Right lobe of liver (tissue), 6 donors: Measurements from ENCODE around the gene TTC13. TPM values are rescaled to one million over a fixed set of nuclear protein-coding genes. Genes with fewer than 3 reads are reported as not detected.

Experiments
- ATAC-seq, 4 donors: fragments of 200-7000 bp; cut with Tn5 transposase; one replicate each; pipeline ENCODE4 v1.9.1; 2020; ENCODE audit warnings: mild to moderate bottlenecking in 4 of 4, moderate library complexity in 4 of 4
- DNase-seq, 3 donors: peaks; one replicate each; pipeline ENCODE4 v3.0.0-alpha.2; 2020
- H3K27ac ChIP-seq, 3 donors: fragments of 200-600 bp; one replicate each; pipeline ENCODE4 v1.8.0; 2022
- H3K27me3 ChIP-seq, 2 donors: fragments of 200-600 bp; one replicate each; pipeline ENCODE4 v1.8.0; 2022
- H3K36me3 ChIP-seq, 4 donors: fragments of 200-600 bp; sonication (generic) in 1 of 4; one replicate each; pipeline versions ENCODE4 v1.5.1 to v1.8.0; 2017 to 2022; ENCODE audit warnings: control low read depth in 1 of 4
- H3K4me1 ChIP-seq, 4 donors: fragments of 200-600 bp; sonication (generic) in 1 of 4; one replicate each; pipeline versions ENCODE4 v1.5.1 to v1.8.0; 2017 to 2022; ENCODE audit warnings: control low read depth in 1 of 4
- H3K4me3 ChIP-seq, 3 donors: fragments of 200-600 bp; one replicate each; pipeline ENCODE4 v1.8.0; 2022
- H3K9me3 ChIP-seq, 4 donors: fragments of 200-600 bp; sonication (generic) in 1 of 4; one replicate each; pipeline versions ENCODE4 v1.5.1 to v1.8.0; 2017 to 2022; ENCODE audit warnings: control low read depth in 1 of 4
- CTCF ChIP-seq, 4 donors: fragments of 200-600 bp in 3 of 4; fragments of 450-650 bp in 1 of 4; IDR thresholded peaks; one replicate each; pipeline versions ENCODE4 v1.5.1 to v1.8.0; 2016 to 2022; ENCODE audit warnings: antibody characterized with exemption in 4 of 4, mild to moderate bottlenecking in 2 of 4
- POLR2A ChIP-seq: fragments of 450-650 bp; IDR thresholded peaks from one replicate; pipeline ENCODE4 v1.6.1; 2017; ENCODE audit warnings: antibody characterized with exemption, mild to moderate bottlenecking
- WGBS: methylation state at CpG from one replicate; pipeline ENCODE4 v1.1.6; 2018; ENCODE audit warnings: low coverage, low lambda C conversion rate; ENCODE audit not compliant: insufficient coverage; ENCODE audit errors: missing lambda C conversion rate; 5-methylcytosine and 5-hydroxymethylcytosine counted together
- intact Hi-C, 2 donors: fragments of 100-400 bp; cut with DNase I; formaldehyde crosslinking; loops; one replicate each; pipeline versions ENCODE4 v1.11.2 to v1.14.1; 2022
- long read RNA-seq: library from polyadenylated mRNA; unstranded; transcript quantifications from one replicate; pipeline ENCODE4 v2.0.0, GENCODE V29; 2019
- total RNA-seq, 6 experiments: library from RNA; depleted of rRNA in 2 of 6; stranded (reverse); fragments of >200 nt in 2 of 6; fragmentation: NEBNext Ultra II Directional in 3 of 6; extraction: Animal tissue kit (Norgen Biotek cat#: 25700) in 3 of 6; gene quantifications; one replicate each; pipeline versions ENCODE4 v1.1.0 to v1.2.4, GENCODE V29; 2016 to 2023
- donor health status: DM: no; HTN: yes; CAD: no.
- donor health status: DM: no; HTN: no; CAD: no.
- donor health status: DM: no; HTN: no; CAD: no.
- donor health status: DM: no; HTN: yes; CAD: no.
- donor health status: DM: no; HTN: yes; CAD: no.

The TTC13 gene
- 10 to 100 TPM in 1 of 6 experiments, 1 to 10 TPM in 5; 5.3 to 10.7 (median 6.2) TPM for total RNA-seq
- long read RNA-seq, partial matches to known transcripts, result 1 of 1 reads
- long read RNA-seq, other reads (novel, unspliced or antisense), result 0 of 1 reads

GRCh38 chr1:230978491-230979388 lies at the start of gene TTC13, which contains the start of gene ARV1:
Gene TTC13 (minus strand): TSS chr1:230978861. CDS start chr1:230978830, 31 bp downstream.
Gene ARV1 (plus strand): TSS chr1:230979094. CDS start chr1:230979106, 12 bp downstream.
- DNase-seq, result peak; percentile 99 to 100 (median 100)
- peak; percentile 99 to 100 (median 100) for ATAC-seq
- Histone ChIP-seq H3K9me3 (no peaks in the 10 kb centered on the region), H3K27me3 (no peaks in the 10 kb centered on the region), H3K27ac (peak within 1 kb of the TSS in 2 of 3 donors; percentile 14 to 53), H3K4me1 (peaks cover 0 to 12% (median 5%) of the 10 kb centered on the region in 4 donors), H3K4me3 (peak within 1 kb of the TSS; percentile 63 to 78 (median 63)), H3K36me3 (no peaks in the 10 kb centered on the region)
- WGBS, result 0% methylated on average over 20 of the region's 79 CpGs
- intact Hi-C loops, result no loop called here
- peak; percentile 9 to 25 (median 16) for TF ChIP-seq CTCF (IDR thresholded peaks at IDR 0.05)
- TF ChIP-seq POLR2A, result peak; percentile 83

GRCh38 chr1:231027971-231028370 lies 49.3 kb upstream of the TTC13 start:
- 92% methylated on average over 4 of the region's 10 CpGs for WGBS
- ATAC-seq, result no peak
- DNase-seq, result no peak

GRCh38 chr1:231027136-231027925 lies 48.7 kb upstream of the TTC13 start:
- Histone ChIP-seq H3K4me3 (no peak overlapping the region), H3K27me3 (no peaks in the 10 kb centered on the region), H3K36me3 (no peaks in the 10 kb centered on the region), H3K9me3 (no peaks in the 10 kb centered on the region), H3K27ac (no peak overlapping the region), H3K4me1 (no peaks in the 10 kb centered on the region)
- intact Hi-C loops, result no loop called here
- 76% methylated on average over 10 of the region's 23 CpGs for WGBS
- DNase-seq, result no peak
- TF ChIP-seq POLR2A (no peak), CTCF (IDR thresholded peaks at IDR 0.05) (no peak)
- no peak for ATAC-seq

More at GRCh38 chr1:231027971-231028370, 49.3 kb upstream of the TTC13 start:
- intact Hi-C loops, result no loop called here
- Histone ChIP-seq H3K4me3 (no peak overlapping the region), H3K27ac (no peak overlapping the region), H3K36me3 (no peaks in the 10 kb centered on the region), H3K4me1 (no peaks in the 10 kb centered on the region), H3K9me3 (no peaks in the 10 kb centered on the region), H3K27me3 (no peaks in the 10 kb centered on the region)
- no peak for TF ChIP-seq POLR2A
- no peak for TF ChIP-seq CTCF (IDR thresholded peaks at IDR 0.05)

GRCh38 chr1:231026576-231026975 lies 47.9 kb upstream of the TTC13 start:
- no peaks in the 10 kb centered on the region for H3K9me3 ChIP-seq
- no peak for TF ChIP-seq CTCF (IDR thresholded peaks at IDR 0.05)
- TF ChIP-seq POLR2A, result no peak

More at GRCh38 chr1:231026576-231026975, 47.9 kb upstream of the TTC13 start:
- DNase-seq (no peak), ATAC-seq (no peak)
- Histone ChIP-seq H3K4me1 (no peaks in the 10 kb centered on the region), H3K36me3 (no peaks in the 10 kb centered on the region), H3K4me3 (no peak overlapping the region), H3K27me3 (no peaks in the 10 kb centered on the region), H3K27ac (no peak overlapping the region)
- intact Hi-C loops, result no loop called here
- 87% methylated on average over 6 of the region's 6 CpGs for WGBS
